NCI-H1930 (cell line): Measurements from ENCODE around the gene MICALL1.
"Not testable (repeated sequence)": the region's sequence is repeated elsewhere in the genome, so short reads cannot be mapped to it uniquely, and the experiment has no call there.

Experiments
- DNase-seq, 2 experiments: peaks; one replicate each; lab custom pipeline; 2025; lab: John Stamatoyannopoulos, UW

MICALL1 gene

GRCh38 chr22:37954686-37955085 lies 48.6 kb downstream of the MICALL1 start:
- DNase-seq, result no peak

GRCh38 chr22:37955825-37956397 lies 49.8 kb downstream of the MICALL1 start:
- not testable (repeated sequence) for DNase-seq

GRCh38 chr22:37957232-37957631 lies 51.1 kb downstream of the MICALL1 start:
- DNase-seq, result no peak

- DNase-seq, result no peak
Measured at GRCh38 chr22:37959231-37959825, 53.2 kb downstream of the MICALL1 start.

- DNase-seq, result no peak
Measured at GRCh38 chr22:37961062-37961461, 55.0 kb downstream of the MICALL1 start.

GRCh38 chr22:37965940-37966664 lies 60.0 kb downstream of the MICALL1 start:
- DNase-seq, result no peak

GRCh38 chr22:37967147-37967546 lies 61.0 kb downstream of the MICALL1 start:
- no peak for DNase-seq

GRCh38 chr22:37967637-37968451 lies 61.7 kb downstream of the MICALL1 start:
- no peak for DNase-seq

GRCh38 chr22:37968452-37969251 lies 62.6 kb downstream of the MICALL1 start:
- no peak for DNase-seq

- DNase-seq, result no peak
Measured at GRCh38 chr22:37970864-37971263, 64.8 kb downstream of the MICALL1 start.

- no peak for DNase-seq
Measured at GRCh38 chr22:37971475-37972434, 65.7 kb downstream of the MICALL1 start.

- DNase-seq, result no peak
Measured at GRCh38 chr22:37972527-37972926, 66.4 kb downstream of the MICALL1 start.

GRCh38 chr22:37973271-37974170 lies 67.4 kb downstream of the MICALL1 start:
- DNase-seq, result no peak

GRCh38 chr22:37975153-37975552 lies 69.1 kb downstream of the MICALL1 start:
- no peak for DNase-seq

- not testable (repeated sequence) for DNase-seq
Measured at GRCh38 chr22:37976022-37976421, 69.9 kb downstream of the MICALL1 start.

- DNase-seq, result no peak
Measured at GRCh38 chr22:37976547-37976946, 70.5 kb downstream of the MICALL1 start.

- no peak for DNase-seq
Measured at GRCh38 chr22:37979782-37980181, 73.7 kb downstream of the MICALL1 start.

GRCh38 chr22:37981282-37982011 lies 75.3 kb downstream of the MICALL1 start:
- no peak for DNase-seq
